Measurements from ENCODE around the gene MXRA8.
"Not testable (repeated sequence)": the region's sequence is repeated elsewhere in the genome, so short reads cannot be mapped to it uniquely, and the experiment has no call there.

Gene MXRA8

GRCh38 chr1:1318777-1319645, 39.3 kb downstream of the MXRA8 start:
- no peak for DNase-seq

GRCh38 chr1:1318131-1318652, 40.2 kb downstream of the MXRA8 start:
- DNase-seq, result no peak

GRCh38 chr1:1317420-1317819, 40.9 kb downstream of the MXRA8 start:
- DNase-seq, result no peak

- DNase-seq, result not testable (repeated sequence)
Observed at GRCh38 chr1:1316199-1316598, 42.2 kb downstream of the MXRA8 start.

GRCh38 chr1:1315435-1315954, 42.9 kb downstream of the MXRA8 start:
- no peak for DNase-seq

GRCh38 chr1:1314678-1315335, 43.5 kb downstream of the MXRA8 start:
- no peak for DNase-seq

- DNase-seq, result no peak
Observed at GRCh38 chr1:1314237-1314586, 44.1 kb downstream of the MXRA8 start.

GRCh38 chr1:1313500-1314236, 44.7 kb downstream of the MXRA8 start:
- DNase-seq, result no peak

- no peak for DNase-seq
Observed at GRCh38 chr1:1312450-1313314, 45.7 kb downstream of the MXRA8 start.

GRCh38 chr1:1311107-1312104, 46.9 kb downstream of the MXRA8 start:
- DNase-seq, result no peak

GRCh38 chr1:1310476-1311053, 47.8 kb downstream of the MXRA8 start:
- no peak for DNase-seq

GRCh38 chr1:1310109-1310385, 48.3 kb downstream of the MXRA8 start:
- no peak for DNase-seq

- DNase-seq, result peak; percentile 54
Observed at GRCh38 chr1:1309251-1310108, 48.9 kb downstream of the MXRA8 start.

- no peak for DNase-seq
Observed at GRCh38 chr1:1308756-1309250, 49.6 kb downstream of the MXRA8 start.

GRCh38 chr1:1307923-1308755, 50.2 kb downstream of the MXRA8 start, which contains the start of the genes ACAP3 and PUSL1:
ACAP3 (minus strand) TSS chr1:1307930; CDS start chr1:1307815, 115 bp downstream.
PUSL1 (plus strand) TSS chr1:1308597; CDS start chr1:1308644, 47 bp downstream.
- peak; percentile 97 for DNase-seq

- DNase-seq, result no peak
Observed at GRCh38 chr1:1307261-1307922, 51.0 kb downstream of the MXRA8 start.

- DNase-seq, result peak; percentile 52
Observed at GRCh38 chr1:1306661-1307260, 51.6 kb downstream of the MXRA8 start.

All from RPMI8226 (cell line).